Stimulated activated CD4-positive, alpha-beta T cell treated with anti-CD3 and anti-CD28 coated beads, Interleukin-12 subunit alpha, Interleukin-12 subunit beta, amount 100 ng/mL, for 4 hours (primary cell): ENCODE measurements around the gene FSHB.

Experiments
- DNase-seq: peaks from one replicate; pipeline ENCODE4 v3.0.0-alpha.2; 2020

The FSHB gene

DNA sequence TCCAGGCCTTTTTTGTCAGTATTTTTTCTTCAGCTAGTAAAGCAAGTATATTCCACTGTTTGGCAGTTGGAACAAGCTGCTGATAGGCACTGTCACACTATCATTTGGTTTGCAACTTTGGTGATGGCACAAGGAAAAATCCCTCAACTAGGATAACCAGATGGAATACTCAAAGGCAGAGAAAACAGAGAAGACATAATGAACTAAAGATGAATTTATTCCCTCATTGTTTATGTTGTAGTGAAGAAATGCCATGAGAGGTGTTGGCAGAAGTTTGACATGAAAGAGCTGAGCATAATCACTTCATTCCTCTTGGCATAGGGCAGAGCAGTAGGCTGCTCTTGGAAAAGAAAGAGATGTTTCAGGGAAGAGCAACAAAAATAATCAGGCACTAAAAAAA is 39.9 kb downstream of the FSHB start:
- DNase-seq = no peak

DNA sequence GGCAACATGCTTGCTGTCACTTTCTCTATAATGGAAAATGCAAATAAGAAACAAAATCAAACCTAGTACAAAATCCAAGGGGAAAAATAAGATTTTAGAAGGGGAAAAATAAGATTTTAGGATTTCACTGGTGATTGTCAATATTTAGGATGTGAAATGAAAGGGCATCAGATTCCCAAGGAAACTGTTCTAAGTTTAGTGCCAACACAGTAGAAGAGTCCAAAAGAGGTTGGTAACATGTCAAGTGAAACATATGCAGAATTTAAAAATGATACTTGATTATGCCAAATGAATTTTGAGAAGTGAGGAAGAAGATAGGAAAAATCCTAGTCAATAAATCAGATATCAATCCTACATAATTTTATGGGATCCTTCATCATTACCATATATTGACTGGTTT is 46.4 kb downstream of the FSHB start:
- DNase-seq = no peak

DNA sequence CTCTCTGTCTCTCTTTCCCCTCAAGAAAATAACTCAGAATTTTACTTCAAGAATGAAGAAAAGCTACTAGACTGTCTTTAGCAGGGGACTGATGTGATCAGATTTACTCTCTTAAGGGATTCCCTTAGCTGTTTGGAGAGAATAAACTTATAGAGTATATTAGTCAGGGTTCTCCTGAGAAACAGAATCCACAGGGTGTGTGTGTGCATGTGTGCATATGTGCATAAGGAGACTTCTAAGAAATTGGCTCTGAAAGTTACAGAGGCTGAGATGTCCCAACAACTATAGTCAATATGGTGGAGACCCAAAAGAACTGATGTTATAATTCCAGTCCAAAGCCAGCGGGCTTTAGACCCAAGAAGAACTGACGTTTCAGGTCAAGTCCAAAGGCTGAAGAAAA is 49.0 kb downstream of the FSHB start:
- DNase-seq = no peak

- no peak for DNase-seq
Measured at GRCh38 chr11:30281476-30282288, 50.9 kb downstream of the FSHB start.

DNA sequence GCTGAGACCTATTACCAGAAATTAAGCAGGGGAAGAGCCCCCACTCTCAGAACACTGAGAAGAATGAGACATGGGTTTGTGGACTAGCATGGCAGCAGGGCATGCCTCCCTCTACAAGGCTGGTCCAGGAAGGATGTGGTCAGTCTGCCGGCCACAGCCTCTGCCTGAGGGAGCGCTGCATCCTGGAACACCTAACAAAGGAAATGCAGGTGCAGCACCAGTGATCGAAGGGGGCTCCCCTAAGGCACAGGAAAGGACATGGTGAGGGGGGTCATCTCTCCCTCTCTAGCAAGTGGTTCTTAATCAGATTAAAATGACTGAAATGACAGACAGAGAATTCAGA is 51.4 kb downstream of the FSHB start:
- DNase-seq = no peak
